Natural killer cell (primary cell): ENCODE measurements around the gene MAB21L4. TPM values are rescaled to one million over a fixed set of nuclear protein-coding genes. Genes with fewer than 3 reads are reported as not detected.

ENCODE experiments used
- ATAC-seq, 3 donors: fragments of 150-1000 bp in 2 of 3; fragments of 200-7000 bp in 1 of 3; cut with Tn5 transposase; 1 replicate in 1 of 3; 2 replicates in 2 of 3; pipeline ENCODE4 v1.10.0; 2021; ENCODE audit warnings: mild to moderate bottlenecking in 2 of 3, moderate library complexity in 2 of 3
- DNase-seq, 2 donors: peaks; one replicate each; pipeline versions ENCODE4 v3.0.0 to v3.0.0-alpha.2; 2013 to 2021; ENCODE audit warnings: mixed read lengths in 1 of 2
- H3K27ac ChIP-seq: one replicate; pipeline ENCODE4 v1.5.1; 2013; ENCODE audit warnings: mild to moderate bottlenecking, low read length
- H3K27me3 ChIP-seq: one replicate; pipeline ENCODE4 v1.6.1; 2013; ENCODE audit warnings: low read length; ENCODE audit not compliant: control insufficient read depth, insufficient read depth
- H3K36me3 ChIP-seq: one replicate; pipeline ENCODE4 v1.6.1; 2013; ENCODE audit warnings: low read length; ENCODE audit not compliant: control insufficient read depth, insufficient read depth
- H3K4me1 ChIP-seq: one replicate; pipeline ENCODE4 v1.6.1; 2013; ENCODE audit warnings: low read length; ENCODE audit not compliant: control insufficient read depth, insufficient read depth
- H3K4me3 ChIP-seq: one replicate; pipeline ENCODE4 v1.5.1; 2013; ENCODE audit warnings: low read length
- H3K9me3 ChIP-seq: one replicate; pipeline ENCODE4 v1.6.1; 2013; ENCODE audit warnings: low read length; ENCODE audit not compliant: control insufficient read depth, insufficient read depth
- H3K27ac Mint-ChIP-seq, 2 donors: one replicate each; pipeline ENCODE4 v1.8.0; 2022; ENCODE audit warnings: mild to moderate bottlenecking in 2 of 2, mixed read lengths in 2 of 2, moderate library complexity in 1 of 2
- H3K27me3 Mint-ChIP-seq, 2 donors: one replicate each; pipeline ENCODE4 v1.8.0; 2022; ENCODE audit warnings: low read depth in 2 of 2, mixed read lengths in 2 of 2
- H3K36me3 Mint-ChIP-seq: one replicate; pipeline ENCODE4 v1.8.0; 2022; ENCODE audit warnings: mixed read lengths
- H3K4me1 Mint-ChIP-seq, 2 donors: one replicate each; pipeline ENCODE4 v1.8.0; 2022; ENCODE audit warnings: mixed read lengths in 2 of 2
- H3K4me3 Mint-ChIP-seq: one replicate; pipeline ENCODE4 v1.8.0; 2022; ENCODE audit warnings: mild to moderate bottlenecking, moderate library complexity, mixed read lengths
- H3K9me3 Mint-ChIP-seq, 2 donors: one replicate each; pipeline ENCODE4 v1.8.0; 2022; ENCODE audit warnings: mixed read lengths in 2 of 2
- CTCF ChIP-seq: fragments of 200-600 bp; IDR thresholded peaks from one replicate; pipeline ENCODE4 v1.8.0; 2022; ENCODE audit warnings: antibody characterized with exemption
- WGBS: methylation state at CpG from one replicate; pipeline ENCODE4 v1.1.7; 2013; ENCODE audit warnings: missing lambda C conversion rate; ENCODE audit not compliant: insufficient coverage; 5-methylcytosine and 5-hydroxymethylcytosine counted together
- intact Hi-C: fragments of 100-400 bp; cut with micrococcal nuclease; formaldehyde crosslinking; loops from one replicate; pipeline ENCODE4 v1.14.2; 2022
- total RNA-seq, 4 donors: library from RNA; stranded (reverse); fragments of 120-200 nt in 1 of 4; gene quantifications; one replicate each; pipeline versions ENCODE4 v1.2.3 to v1.2.4, GENCODE V29; 2013 to 2022

MAB21L4 gene
- total RNA-seq, 3 donors from 2014 or later (not counting 1 experiment from before 2014, with no cell fraction given), result not detected

GRCh38 chr2:240894006-240894405, 1.9 kb downstream of the MAB21L4 start:
- Mint-ChIP-seq H3K27ac (no peak overlapping the region), H3K4me3 (no peak overlapping the region), H3K4me1 (no peaks in the 10 kb centered on the region), H3K27me3 (no peaks in the 10 kb centered on the region), H3K9me3 (no peaks in the 10 kb centered on the region), H3K36me3 (no peaks in the 10 kb centered on the region)
- Histone ChIP-seq H3K36me3 (no peaks in the 10 kb centered on the region), H3K27me3 (no peaks in the 10 kb centered on the region), H3K27ac (no peak overlapping the region), H3K4me3 (no peak overlapping the region), H3K9me3 (no peaks in the 10 kb centered on the region), H3K4me1 (peaks cover 7% of the 10 kb centered on the region)
- intact Hi-C loops, result no loop called here
- no peak for ATAC-seq
- WGBS, result 86% methylated on average over 9 of the region's 9 CpGs
- no peak for DNase-seq
- no peak for TF ChIP-seq CTCF

- intact Hi-C loops, result no loop called here
- peak in 1 of 2 donors; percentile 55 for DNase-seq
- Histone ChIP-seq H3K4me3 (no peak overlapping the region), H3K36me3 (no peaks in the 10 kb centered on the region), H3K27ac (no peak overlapping the region), H3K27me3 (no peaks in the 10 kb centered on the region), H3K4me1 (peaks cover 7% of the 10 kb centered on the region), H3K9me3 (no peaks in the 10 kb centered on the region)
- H3K27me3 Mint-ChIP-seq, result no peaks in the 10 kb centered on the region
- H3K27ac Mint-ChIP-seq, result no peak overlapping the region
- ATAC-seq, result no peak
- no peak for TF ChIP-seq CTCF
- H3K4me1 Mint-ChIP-seq, result no peaks in the 10 kb centered on the region
- H3K36me3 Mint-ChIP-seq, result no peaks in the 10 kb centered on the region
- no peaks in the 10 kb centered on the region for H3K9me3 Mint-ChIP-seq
- 51% methylated on average over 17 of the region's 17 CpGs for WGBS
- no peak overlapping the region for H3K4me3 Mint-ChIP-seq
Measured at GRCh38 chr2:240893363-240893844, 2.6 kb downstream of the MAB21L4 start.

- ATAC-seq (no peak), DNase-seq (no peak)
- H3K27me3 ChIP-seq, result no peaks in the 10 kb centered on the region
Measured at GRCh38 chr2:240892925-240893324, 3.0 kb downstream of the MAB21L4 start.

More at GRCh38 chr2:240892925-240893324, 3.0 kb downstream of the MAB21L4 start:
- no peak for TF ChIP-seq CTCF
- 80% methylated on average over 12 of the region's 12 CpGs for WGBS
- intact Hi-C loops, result no loop called here
- H3K36me3 Mint-ChIP-seq, result no peaks in the 10 kb centered on the region
- Histone ChIP-seq H3K9me3 (no peaks in the 10 kb centered on the region), H3K4me3 (no peak overlapping the region), H3K4me1 (peaks cover 7% of the 10 kb centered on the region), H3K36me3 (no peaks in the 10 kb centered on the region), H3K27ac (no peak overlapping the region)
- H3K9me3 Mint-ChIP-seq, result no peaks in the 10 kb centered on the region
- no peaks in the 10 kb centered on the region for H3K27me3 Mint-ChIP-seq
- H3K4me3 Mint-ChIP-seq, result no peak overlapping the region
- H3K27ac Mint-ChIP-seq, result no peak overlapping the region
- no peaks in the 10 kb centered on the region for H3K4me1 Mint-ChIP-seq
